NCI-H2196 (cell line): ENCODE data around the gene APOBR.
"Not testable (repeated sequence)": the region's sequence is repeated elsewhere in the genome, so short reads cannot be mapped to it uniquely, and the experiment has no call there.

Experiments used
- DNase-seq: peaks from one replicate; lab custom pipeline; 2025; ENCODE audit not compliant: unreplicated experiment; lab: John Stamatoyannopoulos, UW

The APOBR gene, protein sequence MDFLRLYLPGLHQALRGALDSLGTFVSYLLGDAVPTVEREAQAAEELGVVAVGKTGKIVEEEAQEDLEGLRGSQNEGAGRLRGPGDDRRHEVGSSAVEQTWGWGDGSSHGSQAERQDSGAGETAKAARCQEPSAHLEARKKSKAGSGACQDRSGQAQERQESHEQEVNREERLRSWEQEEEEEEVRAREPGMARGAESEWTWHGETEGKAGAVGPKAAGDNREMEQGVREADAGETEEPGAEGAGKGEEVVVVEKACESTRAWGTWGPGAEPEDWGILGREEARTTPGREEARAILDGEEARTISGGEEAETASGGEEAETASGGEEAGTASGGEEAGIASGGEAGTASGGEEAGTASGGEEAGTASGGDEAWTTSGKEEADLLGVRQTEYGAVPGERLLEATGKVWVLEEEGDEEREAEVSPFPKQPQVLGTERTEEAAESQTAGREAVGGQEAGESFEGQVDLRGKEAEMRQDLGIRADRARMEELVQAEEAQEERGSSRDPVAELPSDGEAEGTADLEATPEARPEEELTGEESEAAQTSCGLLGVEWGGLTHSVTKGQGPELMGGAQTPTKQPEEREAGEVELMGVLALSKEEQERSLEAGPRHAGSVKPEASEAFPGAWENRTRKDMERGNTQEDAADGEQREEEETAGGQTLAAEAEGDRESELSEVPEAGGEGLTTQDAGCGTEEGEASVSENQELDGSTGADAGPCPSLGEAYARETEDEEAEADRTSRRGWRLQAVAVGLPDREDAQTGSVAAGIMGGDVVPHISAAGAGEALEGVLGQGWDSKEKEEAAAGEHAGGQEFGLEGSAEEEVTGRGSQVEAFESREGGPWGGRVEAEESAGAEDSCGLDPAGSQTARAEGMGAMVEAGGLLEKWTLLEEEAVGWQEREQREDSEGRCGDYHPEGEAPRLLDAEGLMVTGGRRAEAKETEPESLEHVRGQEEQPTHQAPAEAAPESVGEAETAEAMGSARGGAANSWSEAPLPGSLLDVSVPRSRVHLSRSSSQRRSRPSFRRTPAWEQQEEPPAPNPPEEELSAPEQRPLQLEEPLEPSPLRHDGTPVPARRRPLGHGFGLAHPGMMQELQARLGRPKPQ

GRCh38 chr16:28494121-28494851 is at the start of gene APOBR:
Gene APOBR, plus strand, starts transcription at chr16:28494643. Its CDS starts 39 bp downstream, at chr16:28494682.
- DNase-seq: no peak

DNA sequence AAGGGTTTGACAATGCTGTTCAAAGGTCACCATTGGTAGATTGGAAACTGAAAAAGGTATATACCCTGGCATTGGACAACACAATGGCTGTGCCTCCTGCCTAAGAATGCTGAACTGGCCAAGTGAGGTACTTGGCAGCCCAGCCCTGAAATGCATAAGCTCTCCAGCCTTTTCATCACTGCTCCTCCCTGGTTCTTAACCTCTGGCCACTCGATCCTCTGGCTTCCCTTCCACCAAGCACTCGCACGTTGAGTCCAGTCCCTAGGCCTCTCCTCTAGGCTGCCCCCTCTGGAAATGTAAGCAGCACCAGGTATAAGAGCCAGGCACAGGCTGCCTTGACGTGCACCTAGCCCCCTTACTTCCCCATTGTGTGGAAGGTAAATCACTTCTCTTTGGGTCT is 48.1 kb upstream of the APOBR start:
- DNase-seq: not testable (repeated sequence)

DNA sequence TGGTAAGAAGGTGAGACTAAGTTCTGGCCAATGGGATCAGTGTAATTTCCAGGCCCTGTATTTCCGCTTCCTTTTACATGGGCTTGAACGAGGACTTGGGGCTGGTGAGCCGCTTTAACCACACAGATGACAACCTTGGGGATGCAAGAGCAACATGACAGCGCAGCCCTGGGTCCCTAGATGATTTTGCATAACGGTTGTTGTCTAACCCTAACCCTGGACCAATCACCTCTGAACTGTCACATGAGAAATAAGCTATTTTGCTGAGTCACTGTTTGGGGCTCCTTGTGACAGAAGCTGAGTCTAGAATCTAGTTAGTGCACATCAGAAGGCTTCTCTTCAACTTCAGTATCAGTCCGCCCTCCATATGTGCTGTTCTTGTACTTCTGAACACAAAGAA is 47.4 kb upstream of the APOBR start:
- not testable (repeated sequence) for DNase-seq

GRCh38 chr16:28473714-28474265 is 20.7 kb upstream of the APOBR start:
- no peak for DNase-seq

DNA sequence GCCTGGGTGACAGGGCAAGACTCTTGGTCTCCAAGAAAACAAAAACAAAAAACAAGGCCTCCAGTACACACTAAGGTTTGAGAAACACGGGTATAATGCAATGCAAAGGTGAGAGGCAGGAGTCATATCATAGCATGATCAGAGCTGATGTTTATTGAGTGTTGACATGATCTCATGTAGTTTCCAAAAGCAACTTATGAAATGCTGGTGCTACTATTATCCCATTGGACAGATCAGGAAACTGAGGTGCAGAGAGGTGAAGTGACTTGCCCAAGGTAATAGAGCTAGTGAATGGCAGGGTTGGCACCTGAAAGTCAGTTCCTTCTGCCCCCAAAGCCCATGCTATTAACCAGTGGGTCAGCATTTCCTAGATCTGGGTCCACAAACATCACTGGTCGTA is 19.2 kb upstream of the APOBR start:
- no peak for DNase-seq

DNA sequence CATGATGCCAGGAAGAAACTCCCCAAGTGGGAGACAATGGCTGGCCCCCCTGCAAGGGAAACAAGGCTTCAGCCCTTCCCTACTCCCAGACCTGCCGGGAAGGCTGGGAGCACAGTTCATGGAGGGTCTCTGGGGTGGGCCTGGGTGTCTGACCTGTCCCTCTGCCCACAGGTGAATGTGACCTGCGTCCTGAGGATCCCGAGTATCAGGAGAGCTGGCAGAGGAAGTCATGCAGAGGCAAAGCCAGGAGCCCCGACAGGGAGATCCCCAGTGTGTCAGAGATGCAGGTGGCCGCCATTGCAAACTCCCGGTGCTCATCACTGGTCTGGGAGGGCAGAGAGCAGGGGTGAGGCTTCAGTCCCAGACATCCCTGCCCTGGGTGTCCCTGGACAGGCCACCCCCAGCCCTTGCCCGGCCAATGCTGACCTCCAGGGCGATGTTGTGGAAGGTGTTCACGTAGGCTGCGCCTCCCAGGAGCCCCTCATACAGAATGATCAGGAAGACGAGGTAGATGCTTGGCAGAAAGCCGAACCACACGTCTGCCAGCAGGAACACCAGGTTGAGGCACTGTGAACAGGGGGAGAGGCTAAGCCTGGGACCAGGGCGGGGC is 17.0 kb upstream of the APOBR start:
- no peak for DNase-seq

DNA sequence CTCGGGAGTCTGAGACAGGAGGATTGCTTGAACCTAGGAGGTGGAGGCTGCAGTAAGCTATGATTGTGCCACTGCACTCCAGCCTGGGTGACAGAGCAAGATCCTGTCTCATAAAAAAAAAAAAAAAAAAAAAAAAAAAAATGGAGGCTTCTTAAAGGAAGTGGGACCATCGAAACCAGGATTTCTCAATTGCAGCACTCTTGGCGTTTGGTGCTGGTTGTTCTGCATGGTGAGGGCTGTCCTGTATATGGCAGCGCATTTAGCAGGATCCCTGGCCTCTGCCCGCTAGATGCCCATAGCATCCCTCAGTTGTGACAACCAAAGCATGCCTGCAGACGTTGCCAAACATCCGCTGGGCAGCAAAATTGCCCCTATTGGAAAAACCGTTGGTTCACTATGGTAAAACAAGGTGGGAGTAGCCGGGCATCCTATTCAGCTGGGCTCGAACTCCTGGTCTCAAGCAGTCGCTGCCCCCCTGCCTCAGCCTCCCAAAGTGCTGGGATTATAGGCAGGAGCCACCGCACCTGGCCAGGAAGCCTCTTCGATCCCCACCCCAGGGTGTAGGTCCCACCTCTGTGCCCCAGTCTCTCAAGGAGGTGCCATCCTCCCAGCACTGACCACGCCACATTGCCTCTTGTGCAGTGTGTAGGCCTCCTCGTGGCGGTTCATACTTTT is 15.8 kb upstream of the APOBR start:
- no peak for DNase-seq

DNA sequence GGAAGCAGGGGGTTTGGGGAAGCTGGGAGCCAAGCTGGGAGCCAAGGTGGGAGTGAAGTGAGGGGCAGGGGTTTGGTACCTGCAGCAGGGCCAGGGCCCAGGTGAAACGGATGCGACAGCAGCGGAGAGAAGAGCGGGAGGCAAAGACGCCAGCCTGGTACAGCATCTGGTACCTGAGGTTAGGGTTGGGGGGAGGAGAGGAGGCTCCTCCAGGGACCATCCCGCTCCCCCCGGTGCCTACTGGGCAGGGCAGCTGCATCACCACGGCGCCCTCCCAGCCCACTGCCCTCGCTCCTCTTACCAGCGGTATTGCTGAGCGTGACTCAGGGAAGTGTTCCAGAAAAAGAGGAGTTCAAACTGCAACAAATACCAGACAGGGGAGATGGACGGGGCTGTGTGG is 12.4 kb upstream of the APOBR start:
- DNase-seq: no peak

DNA sequence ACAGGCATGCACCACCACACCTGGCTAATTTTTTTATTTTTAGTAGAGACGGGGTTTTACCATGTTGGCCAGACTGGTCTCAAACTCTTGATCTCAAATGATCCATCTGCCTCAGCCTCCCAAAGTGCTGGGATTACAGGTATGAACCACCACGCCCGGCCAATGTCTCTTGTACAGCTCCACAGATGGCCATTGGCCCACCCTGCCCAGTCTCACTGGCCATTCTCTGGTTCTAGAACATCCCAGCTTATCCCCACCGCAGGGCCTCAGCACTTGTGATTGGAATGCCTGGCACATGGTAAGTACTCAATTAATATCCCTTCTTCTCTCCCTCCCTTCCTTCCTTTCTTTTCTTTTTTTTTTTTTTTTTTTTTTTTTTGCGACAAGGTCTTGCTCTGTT is 11.1 kb upstream of the APOBR start:
- not testable (repeated sequence) for DNase-seq

GRCh38 chr16:28486266-28486665 is 8.2 kb upstream of the APOBR start:
- DNase-seq: no peak

DNA sequence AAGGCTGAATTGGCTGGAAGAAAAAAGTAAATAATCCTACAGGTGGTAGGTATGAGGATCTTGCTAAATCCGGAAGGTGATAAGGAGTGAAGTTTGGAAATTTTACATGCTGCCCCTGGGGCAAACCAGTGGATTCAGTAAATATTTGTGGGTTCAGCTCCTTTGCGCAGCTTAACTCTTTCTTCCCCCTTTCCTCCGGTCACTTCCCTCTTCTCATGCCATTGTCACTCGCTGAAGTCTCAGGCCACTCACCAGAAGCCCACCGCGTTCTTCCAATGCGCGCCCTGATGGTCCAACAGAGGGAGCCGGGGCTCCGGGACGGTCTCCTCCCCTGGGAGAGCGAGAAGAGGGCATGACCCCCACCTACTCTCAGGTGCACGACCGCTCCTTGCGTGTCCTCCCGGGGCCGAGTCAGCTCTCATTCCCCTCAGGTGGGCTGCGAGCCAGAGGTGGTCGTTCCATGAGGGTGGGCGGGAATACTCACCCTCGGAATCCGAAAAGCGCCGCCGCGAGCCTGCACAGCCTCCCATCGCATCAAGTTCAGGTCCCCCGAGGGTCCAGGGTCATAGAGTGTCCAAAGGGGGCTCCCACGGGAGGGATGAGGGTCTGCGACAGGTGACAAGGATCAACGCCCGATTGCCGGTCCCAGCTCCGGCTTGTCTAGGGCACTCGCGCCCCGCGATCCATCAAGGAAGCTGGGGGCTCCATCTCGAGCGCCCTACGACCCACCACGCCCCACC is 3.0 kb upstream of the APOBR start:
- no peak for DNase-seq

- peak; percentile 91 for DNase-seq
These were observed 2.4 kb upstream of the APOBR start, which contains the start of gene CLN3 for GRCh38 chr16:28491970-28492474. Gene CLN3, minus strand, starts transcription at chr16:28492074. Its CDS starts 315 bp downstream, at chr16:28491759.

GRCh38 chr16:28492511-28492910 is 1.9 kb upstream of the APOBR start:
- DNase-seq: no peak

DNA sequence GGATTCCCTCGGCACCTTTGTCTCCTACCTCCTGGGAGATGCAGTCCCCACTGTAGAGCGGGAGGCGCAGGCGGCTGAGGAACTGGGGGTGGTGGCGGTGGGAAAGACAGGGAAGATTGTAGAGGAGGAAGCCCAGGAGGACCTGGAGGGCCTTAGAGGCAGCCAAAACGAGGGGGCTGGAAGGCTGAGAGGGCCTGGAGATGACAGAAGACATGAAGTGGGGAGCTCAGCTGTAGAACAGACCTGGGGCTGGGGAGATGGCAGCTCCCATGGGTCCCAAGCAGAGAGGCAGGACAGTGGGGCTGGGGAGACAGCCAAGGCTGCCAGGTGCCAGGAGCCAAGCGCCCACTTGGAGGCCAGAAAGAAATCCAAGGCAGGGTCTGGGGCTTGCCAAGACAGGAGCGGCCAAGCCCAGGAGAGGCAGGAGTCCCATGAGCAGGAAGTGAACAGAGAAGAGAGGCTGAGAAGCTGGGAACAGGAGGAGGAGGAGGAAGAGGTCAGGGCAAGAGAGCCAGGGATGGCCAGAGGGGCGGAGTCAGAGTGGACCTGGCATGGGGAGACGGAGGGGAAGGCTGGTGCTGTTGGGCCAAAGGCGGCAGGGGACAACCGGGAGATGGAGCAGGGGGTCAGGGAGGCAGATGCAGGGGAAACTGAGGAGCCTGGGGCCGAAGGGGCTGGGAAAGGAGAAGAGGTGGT is 803 bp downstream of the APOBR start:
- no peak for DNase-seq

DNA sequence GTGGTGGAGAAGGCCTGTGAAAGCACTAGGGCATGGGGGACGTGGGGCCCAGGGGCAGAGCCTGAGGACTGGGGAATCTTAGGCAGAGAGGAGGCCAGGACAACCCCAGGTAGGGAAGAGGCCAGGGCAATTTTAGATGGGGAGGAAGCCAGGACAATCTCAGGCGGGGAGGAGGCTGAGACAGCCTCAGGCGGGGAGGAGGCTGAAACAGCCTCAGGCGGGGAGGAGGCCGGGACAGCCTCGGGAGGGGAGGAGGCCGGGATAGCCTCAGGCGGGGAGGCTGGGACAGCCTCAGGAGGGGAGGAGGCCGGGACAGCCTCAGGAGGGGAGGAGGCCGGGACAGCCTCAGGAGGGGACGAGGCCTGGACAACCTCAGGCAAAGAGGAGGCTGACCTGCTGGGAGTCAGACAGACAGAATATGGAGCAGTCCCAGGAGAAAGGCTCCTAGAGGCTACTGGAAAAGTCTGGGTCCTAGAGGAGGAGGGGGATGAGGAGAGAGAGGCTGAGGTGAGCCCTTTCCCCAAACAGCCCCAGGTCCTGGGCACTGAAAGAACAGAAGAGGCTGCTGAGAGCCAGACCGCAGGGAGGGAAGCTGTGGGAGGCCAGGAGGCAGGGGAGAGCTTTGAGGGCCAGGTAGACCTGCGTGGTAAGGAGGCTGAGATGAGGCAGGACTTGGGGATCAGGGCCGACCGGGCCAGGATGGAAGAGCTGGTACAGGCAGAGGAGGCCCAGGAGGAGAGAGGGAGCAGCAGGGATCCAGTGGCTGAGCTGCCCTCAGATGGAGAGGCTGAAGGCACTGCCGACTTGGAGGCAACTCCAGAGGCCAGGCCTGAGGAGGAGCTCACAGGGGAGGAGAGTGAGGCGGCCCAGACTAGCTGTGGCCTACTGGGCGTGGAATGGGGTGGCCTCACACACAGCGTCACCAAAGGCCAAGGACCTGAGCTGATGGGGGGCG is 1.6 kb downstream of the APOBR start:
- DNase-seq: no peak

GRCh38 chr16:28496844-28497243 is 2.4 kb downstream of the APOBR start:
- no peak for DNase-seq

DNA sequence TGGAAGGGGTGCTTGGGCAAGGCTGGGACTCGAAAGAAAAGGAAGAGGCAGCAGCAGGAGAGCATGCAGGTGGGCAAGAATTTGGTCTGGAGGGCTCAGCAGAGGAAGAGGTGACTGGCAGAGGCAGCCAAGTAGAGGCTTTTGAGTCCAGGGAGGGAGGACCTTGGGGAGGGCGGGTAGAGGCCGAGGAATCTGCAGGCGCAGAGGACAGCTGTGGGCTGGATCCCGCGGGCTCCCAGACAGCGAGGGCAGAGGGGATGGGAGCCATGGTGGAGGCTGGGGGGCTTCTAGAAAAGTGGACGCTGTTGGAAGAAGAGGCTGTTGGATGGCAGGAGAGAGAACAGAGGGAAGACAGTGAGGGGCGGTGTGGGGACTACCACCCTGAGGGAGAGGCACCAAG is 2.9 kb downstream of the APOBR start:
- no peak for DNase-seq
